ENCODE measurements around the gene TRAM2. TPM values are rescaled to one million over a fixed set of nuclear protein-coding genes. Genes with fewer than 3 reads are reported as not detected.

TRAM2 gene, protein sequence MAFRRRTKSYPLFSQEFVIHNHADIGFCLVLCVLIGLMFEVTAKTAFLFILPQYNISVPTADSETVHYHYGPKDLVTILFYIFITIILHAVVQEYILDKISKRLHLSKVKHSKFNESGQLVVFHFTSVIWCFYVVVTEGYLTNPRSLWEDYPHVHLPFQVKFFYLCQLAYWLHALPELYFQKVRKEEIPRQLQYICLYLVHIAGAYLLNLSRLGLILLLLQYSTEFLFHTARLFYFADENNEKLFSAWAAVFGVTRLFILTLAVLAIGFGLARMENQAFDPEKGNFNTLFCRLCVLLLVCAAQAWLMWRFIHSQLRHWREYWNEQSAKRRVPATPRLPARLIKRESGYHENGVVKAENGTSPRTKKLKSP
- 12.6 TPM for total RNA-seq
- long read RNA-seq, full-length matches to known transcripts = 6 of 12 reads
- long read RNA-seq, partial matches to known transcripts = 1 of 12 reads
- long read RNA-seq, other reads (novel, unspliced or antisense) = 5 of 12 reads

DNA sequence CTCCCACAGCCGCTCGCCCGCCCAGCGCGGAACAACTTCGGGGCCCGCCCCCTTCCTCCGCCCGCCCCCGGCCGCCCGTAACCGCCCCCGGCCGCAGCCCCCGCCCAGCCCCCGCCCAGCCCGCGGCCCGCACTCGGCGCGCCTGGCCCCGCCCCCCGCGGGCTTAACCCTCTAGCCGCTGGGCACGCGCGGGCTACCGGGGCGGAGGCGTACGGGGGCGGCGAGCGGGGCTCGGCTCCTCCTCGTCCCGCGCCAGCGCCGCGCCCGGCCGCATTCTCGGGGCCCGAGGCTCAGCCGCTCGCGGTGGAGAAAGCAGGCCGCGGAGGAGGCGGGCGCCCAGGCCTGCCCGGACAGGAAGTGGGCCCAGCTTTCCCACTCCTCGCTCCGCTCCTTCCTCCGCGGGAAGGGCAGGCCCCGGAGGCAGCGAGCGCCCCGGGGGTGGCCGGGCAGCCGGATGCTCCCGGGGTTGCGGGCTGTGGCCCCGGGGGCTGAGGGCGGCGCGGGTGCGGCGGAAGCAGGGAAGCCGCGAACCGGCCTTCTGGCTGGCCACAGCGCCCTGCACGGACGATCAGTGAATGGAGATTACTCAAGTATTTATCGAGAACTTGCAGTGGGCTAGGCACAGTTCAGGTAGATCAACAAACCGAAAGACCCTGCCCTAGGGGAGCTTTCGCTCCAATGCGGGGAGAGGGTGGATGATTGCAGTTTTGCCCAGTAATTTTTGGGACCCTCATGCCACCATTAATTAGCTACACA, at the start of gene TRAM2:
Gene TRAM2 (minus strand): TSS at position 39 of the 756 bp plus-strand sequence. CDS start 145 bp downstream, outside the sequence.
- intact Hi-C loops (cut with DNase I) = loop anchor here (2.0 to 10.0 kb wide), 5 partner anchors 72 to 968 kb away; partner anchors contain the start of genes GCLC and MCM3
- peak; percentile 90 for ATAC-seq
- DNase-seq (ENCODE audit: missing footprints) = peak; percentile 95

DNA sequence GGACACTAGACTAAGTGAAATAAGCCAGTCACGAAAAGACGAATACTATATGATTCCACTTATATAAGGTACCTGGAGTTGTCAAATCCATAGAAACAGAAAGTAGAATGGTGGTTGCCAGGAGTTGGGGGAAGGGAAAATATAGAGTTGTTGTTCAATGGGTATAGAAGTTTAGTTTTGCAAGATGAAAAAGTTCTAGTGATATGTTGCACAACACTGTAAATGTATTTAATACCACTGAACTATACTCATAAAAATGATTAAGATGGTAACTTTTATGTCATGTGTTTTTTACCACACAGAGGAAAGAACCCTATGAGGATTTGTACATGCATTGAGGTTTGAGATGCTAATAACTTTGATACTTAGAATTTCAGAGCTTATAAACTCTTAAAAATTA, 46.0 kb upstream of the TRAM2 start:
- intact Hi-C loops (cut with DNase I) = no loop called here
- ATAC-seq = no peak
- DNase-seq (ENCODE audit: missing footprints) = no peak

DNA sequence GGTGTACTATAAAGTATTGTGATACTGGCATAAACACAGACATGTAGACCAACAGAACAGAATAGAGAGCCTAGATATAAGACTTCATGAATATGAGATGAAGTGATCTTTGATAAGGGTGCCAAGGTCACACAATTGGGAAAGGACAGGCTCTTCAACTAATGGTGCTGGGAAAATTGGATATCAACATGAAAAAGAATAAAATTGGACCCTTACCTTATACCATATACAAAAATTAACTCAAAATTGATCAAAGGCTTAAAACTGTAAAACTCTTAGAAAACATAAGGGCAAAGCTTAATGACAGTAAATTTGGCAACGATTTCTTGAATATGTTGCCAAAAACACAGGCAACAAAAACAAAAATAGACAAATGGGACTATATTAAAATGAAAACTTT, 44.8 kb upstream of the TRAM2 start:
- intact Hi-C loops (cut with DNase I) = no loop called here
- DNase-seq (ENCODE audit: missing footprints) (no peak), ATAC-seq (no peak)

DNA sequence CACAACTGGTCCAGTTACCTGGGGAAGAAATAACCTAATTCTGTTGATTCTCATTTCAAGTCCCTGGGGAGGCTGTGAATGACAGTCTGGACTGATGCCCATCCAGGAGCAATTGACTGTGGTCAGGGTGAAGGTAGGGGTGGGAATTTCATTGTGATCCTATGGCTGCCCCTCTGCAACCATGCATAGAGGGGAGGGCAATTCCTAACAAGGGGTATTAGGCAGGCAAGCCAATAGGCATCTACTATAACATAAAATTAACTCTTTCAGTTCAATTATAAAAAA, 44.0 kb upstream of the TRAM2 start:
- DNase-seq (ENCODE audit: missing footprints) (no peak), ATAC-seq (no peak)
- intact Hi-C loops (cut with DNase I) = no loop called here

DNA sequence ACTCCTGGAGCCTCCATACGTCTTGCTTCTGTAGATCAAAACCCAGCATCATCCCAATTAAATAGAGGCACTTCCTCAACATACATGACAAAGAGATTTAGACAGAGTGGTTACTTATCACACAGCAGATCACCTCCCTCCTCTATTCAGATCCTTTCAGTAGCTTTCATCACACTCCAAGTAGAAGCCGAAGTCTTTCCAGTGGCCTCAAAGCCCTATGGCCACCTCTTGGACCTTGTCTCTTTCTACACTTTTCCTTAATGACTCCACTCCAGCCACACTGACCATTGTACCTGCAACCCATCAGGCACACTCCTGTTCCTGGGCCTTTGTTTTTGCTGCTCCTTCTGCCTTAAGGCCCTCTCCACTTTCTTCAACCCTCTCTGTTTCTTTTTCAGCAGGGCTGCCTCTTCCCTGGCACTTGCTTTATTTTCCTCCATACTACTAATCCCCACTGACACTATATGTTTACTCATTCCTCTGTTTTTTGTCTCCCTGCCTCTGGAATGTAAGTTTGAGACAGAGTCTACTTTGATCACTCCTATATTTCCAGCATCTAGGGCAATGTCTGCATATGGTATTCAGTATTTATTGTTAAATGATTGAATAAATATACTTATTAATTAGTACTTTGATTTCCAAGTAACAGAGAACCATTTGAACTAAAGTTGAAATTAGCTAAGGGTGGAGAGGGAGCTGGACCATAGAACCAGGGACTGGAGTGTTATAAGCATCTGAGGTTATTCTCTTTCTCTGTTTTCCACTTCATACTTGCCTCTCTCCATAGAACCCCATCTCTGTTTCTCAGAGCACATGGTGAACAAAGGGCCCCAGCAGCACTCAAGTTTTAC, 43.4 kb upstream of the TRAM2 start:
- intact Hi-C loops (cut with DNase I) = no loop called here
- ATAC-seq = no peak
- DNase-seq (ENCODE audit: missing footprints) = no peak

DNA sequence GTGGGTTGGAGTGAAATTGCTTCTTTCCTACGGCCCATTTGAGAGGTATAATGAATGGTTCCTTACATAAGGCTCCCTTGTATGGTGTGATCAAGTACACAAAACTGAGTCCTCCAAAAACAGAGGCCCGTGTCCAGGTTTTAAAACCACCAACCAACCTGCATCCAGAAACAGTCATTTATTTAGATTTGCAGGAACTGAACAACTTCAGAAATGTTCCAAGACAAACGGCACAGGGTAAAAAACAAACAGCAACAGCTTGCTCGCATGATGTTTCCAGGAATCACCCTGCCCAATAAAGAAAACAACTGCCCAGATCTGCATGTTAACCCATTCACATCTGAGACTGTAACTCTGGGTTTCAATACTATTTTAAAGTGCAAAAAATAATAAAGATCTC, 40.2 kb upstream of the TRAM2 start:
- DNase-seq (ENCODE audit: missing footprints) = no peak
- intact Hi-C loops (cut with DNase I) = no loop called here

DNA sequence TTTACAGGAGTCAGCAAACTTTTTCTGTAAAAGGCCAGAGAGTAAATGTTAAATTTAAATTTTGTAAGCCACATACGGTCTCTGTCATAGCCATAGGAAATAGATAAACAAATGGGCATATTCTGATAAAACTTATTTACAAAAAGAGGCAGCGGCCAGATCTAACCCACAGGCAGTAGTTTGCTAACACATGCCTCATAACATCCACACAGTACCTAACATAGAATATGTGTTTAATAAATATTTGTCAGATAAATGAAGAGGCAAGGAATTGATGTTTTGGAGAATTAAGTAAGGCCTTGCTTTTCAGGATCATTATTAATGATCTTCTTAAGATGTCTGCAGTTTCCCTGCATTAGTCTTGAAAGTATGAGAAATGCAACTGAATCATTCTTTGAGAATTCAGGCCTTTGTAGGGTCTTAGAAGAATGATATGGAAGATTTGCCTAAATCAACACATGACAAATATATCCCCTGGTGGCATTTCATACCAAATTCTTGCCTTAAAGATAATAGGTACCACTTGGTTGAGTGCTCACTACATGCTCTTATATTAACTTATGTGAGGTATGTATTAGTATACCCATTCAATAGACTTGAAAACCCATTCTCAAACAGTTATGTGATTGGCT, 39.3 kb upstream of the TRAM2 start:
- DNase-seq (ENCODE audit: missing footprints) = no peak
- no peak for ATAC-seq
- intact Hi-C loops (cut with DNase I) = no loop called here

More for the DNA sequence above, 40.2 kb upstream of the TRAM2 start:
- no peak for ATAC-seq

DNA sequence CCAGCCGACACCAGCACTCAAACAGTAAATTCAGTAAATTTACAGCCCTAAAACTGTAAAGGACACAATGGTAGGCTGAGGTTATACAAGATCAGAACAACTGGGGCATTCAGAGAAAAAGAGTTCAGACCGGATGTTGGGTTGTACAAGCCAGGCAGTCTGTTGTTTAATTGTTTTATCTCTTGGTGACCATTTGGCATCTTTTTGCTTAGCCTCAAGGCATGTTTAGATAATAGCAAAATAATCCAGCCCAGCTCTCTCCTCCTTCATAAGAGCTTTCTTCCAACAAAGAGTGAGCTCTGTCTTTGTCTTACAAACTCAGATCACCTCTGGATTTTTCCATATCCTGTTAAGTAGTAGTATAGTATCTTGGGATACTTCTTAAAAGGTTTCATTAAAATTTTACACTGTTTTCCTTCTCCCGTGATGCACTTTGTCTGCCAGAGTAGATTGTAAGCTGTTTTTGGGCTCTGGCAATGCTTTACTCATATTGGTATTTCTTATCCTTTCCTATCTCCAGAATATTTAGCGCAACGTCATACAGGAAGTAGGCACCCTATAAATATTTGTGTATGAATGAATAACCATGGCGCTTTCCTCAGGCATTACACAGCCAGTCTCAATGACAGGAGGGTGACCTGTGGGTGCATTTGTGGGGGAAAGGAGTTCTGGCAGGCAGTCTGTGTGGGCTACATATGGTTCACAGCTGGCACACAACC, 35.6 kb upstream of the TRAM2 start:
- ATAC-seq (no peak), DNase-seq (ENCODE audit: missing footprints) (no peak)
- intact Hi-C loops (cut with DNase I) = no loop called here

DNA sequence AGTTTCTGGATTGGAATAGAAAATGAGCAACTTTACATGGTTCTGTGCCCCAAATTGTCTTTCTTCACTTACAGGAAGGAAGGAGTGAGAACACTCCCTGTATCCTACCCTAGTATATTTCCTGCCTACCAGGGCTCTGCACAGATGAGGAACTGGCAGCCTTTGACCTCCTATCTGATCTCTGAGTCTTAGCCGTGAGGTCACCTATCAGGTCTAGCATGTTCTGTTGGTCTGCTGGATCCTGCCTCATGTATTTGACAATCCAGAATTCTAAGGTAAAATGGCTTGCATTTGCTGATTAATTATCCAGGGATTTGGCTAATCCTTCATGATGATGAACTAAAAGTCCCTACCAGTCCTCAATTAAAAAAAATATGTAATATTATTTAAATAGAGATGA, 35.0 kb upstream of the TRAM2 start:
- ATAC-seq (peak; percentile 39), DNase-seq (ENCODE audit: missing footprints) (no peak)
- intact Hi-C loops (cut with DNase I) = no loop called here

DNA sequence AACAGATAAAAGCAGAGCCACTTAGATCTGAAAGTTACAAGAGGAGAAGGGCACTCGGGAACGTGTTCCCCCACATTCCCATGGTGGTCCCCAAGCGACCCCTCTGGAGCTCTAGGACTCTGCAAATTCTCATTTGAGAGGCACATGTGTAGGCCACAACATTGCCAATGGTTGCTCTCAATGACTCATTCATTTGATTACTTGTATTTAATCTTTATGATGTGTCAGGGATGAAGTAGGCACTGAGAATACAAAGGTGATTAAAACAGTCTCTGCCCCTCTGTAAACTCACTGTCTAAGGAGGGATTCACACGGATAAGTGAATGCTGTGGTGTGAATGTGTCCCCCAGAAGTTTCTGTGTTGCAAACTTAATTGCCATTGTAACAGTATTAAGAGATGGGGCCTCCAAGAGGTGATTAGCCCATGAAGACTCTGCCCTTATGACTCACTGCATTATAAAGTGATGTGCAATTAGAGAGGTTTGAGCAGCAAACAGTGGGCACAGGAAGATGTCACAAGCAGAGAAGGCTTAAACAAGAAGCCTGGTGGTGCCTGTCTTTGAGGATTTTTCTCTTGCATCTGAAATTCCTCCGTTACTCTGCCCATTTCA, 34.0 kb upstream of the TRAM2 start:
- DNase-seq (ENCODE audit: missing footprints) = no peak
- no peak for ATAC-seq
- intact Hi-C loops (cut with DNase I) = no loop called here

DNA sequence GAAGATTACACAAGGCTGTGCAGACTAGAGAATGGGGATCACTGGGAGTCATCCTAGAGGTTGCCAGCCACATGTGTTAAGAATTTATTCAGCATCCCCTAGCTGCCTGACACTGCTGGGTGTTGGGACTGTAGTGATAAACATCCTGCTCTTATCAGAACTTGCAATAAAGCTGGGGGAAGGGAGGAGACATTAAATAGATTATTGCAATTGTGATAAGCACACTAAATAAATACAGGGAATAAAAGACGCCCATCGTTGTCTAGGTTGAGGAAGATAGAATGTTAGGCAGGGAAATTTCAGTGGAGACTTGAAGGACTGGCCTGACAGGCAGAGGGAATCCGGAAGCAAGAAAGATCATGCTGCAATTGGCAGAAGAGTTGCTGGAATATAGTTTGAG, 33.2 kb upstream of the TRAM2 start:
- ATAC-seq (no peak), DNase-seq (ENCODE audit: missing footprints) (no peak)
- intact Hi-C loops (cut with DNase I) = no loop called here

DNA sequence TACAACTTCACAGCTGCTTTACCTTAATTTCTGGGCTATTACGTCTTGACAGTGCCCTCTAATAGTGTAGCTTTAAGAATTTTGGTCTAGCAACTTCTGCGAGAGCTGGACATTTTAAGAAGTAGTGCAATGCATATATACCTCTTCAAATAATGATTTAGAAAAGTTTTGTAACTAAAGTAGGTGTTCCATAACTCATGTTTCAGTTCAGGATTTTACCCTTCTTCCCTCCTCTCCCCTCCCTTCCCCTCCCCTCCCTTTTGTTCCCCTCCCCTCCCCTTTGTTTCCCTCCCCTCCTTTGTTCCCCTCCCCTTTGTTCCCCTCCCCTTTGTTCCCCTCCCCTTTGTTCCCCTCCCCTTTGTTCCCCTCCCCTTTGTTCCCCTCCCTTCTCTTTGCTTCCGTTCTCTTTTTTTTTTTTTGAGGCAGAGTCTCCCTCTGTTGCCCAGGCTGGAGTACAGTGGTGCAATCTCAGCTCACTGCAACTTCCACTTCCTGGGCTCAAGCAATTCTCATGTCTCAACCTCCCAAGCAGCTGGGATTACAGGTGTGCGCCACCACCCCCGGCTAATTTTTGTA, 28.8 kb upstream of the TRAM2 start:
- no peak for DNase-seq (ENCODE audit: missing footprints)

DNA sequence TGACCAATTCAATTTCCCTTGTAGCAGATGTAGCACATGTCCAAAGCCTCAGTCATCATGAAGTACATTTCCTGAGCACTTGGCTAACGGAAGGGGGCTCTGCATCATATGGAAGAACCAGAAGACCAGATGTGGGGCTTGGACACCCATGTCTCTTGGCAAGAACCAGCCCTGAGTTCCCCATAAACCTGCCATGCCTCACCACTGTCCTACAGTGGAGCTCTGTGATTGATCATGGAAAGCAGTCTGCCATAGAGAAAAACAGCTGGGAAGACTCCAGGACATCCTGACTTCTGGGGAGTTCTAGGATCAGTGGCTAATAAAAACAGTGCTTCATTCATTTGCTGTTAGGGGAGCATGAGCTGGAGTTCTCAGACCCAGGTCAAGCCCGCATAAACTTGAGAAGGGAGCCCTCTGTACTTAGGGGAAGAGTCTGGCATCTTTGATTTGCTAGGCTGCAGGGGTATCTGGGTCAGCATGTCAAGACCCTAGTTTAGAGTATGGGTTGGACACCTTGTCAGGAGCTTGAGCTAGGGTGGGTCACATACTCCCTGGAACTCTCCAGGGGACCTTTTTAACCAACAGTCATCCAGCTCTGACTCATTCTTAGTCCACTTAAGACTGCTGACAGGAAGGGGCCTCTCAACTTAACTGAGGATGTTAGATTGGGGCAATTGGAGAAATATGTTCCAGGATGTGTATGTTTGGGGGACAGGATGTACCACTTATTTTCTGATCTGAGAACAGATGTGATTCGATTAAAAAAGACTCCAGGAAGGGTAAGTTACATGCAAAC, 26.3 kb upstream of the TRAM2 start:
- DNase-seq (ENCODE audit: missing footprints) (no peak), ATAC-seq (no peak)
- intact Hi-C loops (cut with DNase I) = no loop called here

More for the DNA sequence above, 28.8 kb upstream of the TRAM2 start:
- intact Hi-C loops (cut with DNase I) = no loop called here
- no peak for ATAC-seq

DNA sequence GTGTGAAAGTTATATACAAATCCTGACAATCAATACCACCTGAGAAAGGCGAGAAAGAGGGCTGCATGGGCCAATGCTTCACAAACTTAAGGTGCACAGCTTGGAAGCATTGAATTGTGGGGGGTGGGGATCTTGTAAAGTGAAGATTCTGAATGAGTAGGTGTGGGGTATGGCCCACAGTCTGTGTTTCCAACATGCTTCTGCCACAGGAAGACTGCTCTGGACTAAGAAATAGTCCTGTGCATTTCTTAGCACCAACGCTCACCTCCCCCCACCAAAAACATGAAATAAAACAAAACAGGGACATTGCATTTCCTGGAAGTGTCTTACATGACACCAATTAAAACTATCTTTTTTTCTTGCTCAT, 21.9 kb upstream of the TRAM2 start:
- no peak for DNase-seq (ENCODE audit: missing footprints)
- intact Hi-C loops (cut with DNase I) = loop anchor here (2.0 kb wide), 3 partner anchors 20 to 190 kb away; no protein-coding TSS in a partner anchor
- ATAC-seq = no peak

DNA sequence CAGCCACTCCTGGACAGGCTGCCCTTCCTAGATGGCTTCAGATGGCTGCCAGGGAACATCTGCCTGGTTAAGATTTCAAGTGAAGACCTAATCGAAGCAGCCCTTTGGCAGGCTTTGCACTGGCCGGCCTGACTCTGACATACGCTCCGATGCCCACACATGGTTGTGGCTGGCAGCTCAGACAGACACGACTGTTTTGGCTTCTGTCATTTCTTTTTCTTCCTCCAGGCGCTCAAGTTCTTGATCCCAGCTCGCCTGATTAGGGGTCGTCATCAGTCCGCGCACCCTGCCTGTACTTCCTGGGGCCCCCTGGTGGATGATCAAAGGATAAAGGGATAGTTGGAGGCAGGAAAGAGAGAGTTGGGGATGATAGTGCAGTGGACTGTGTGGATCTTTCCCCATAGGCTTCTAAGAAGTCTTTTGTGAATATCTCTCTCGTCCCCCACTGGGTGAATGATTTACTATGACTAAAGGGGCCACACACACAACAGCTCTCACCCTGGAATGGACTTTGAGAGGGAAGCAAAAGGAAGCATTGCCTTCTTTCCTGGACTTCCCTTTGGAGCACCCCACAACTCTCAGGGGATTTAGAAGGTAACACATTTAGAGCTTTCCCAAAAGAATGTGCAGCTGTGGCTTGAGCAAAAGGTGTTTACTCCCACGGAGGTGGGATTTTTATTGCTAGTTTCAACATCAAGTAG, 21.4 kb upstream of the TRAM2 start:
- intact Hi-C loops (cut with DNase I) = loop anchor here (2.0 kb wide), 3 partner anchors 19 to 189 kb away; no protein-coding TSS in a partner anchor
- ATAC-seq (peak; percentile 70), DNase-seq (ENCODE audit: missing footprints) (peak; percentile 79)

DNA sequence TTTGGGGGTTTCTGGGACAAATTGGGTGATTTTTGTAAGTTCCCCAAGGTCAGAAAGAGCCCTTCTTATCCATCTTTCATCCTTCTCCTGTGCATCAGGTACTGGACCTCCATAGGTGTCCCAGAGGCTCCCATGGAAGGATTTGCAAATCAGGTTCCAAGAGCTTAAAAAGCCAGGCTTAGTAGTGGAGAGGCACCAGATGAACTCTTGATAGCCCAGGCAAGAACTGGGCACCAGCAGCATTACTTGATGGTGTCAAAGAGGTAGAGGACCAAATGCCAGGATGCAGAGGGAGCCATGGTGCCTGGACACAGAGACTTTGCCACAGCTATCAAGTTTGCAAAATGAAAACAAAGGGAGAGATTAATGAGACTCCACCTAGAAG, 20.9 kb upstream of the TRAM2 start:
- intact Hi-C loops (cut with DNase I) = loop anchor here (2.0 kb wide), 3 partner anchors 19 to 189 kb away; no protein-coding TSS in a partner anchor
- DNase-seq (ENCODE audit: missing footprints) (no peak), ATAC-seq (no peak)
